ENCODE data around the gene FBXL7. TPM values are rescaled to one million over a fixed set of nuclear protein-coding genes. Genes with fewer than 3 reads are reported as not detected.

Gene FBXL7
- total and polyA plus RNA-seq, 2 donors (not counting 1 experiment from before 2014, with no cell fraction given): 6.4 to 12.9 TPM

DNA sequence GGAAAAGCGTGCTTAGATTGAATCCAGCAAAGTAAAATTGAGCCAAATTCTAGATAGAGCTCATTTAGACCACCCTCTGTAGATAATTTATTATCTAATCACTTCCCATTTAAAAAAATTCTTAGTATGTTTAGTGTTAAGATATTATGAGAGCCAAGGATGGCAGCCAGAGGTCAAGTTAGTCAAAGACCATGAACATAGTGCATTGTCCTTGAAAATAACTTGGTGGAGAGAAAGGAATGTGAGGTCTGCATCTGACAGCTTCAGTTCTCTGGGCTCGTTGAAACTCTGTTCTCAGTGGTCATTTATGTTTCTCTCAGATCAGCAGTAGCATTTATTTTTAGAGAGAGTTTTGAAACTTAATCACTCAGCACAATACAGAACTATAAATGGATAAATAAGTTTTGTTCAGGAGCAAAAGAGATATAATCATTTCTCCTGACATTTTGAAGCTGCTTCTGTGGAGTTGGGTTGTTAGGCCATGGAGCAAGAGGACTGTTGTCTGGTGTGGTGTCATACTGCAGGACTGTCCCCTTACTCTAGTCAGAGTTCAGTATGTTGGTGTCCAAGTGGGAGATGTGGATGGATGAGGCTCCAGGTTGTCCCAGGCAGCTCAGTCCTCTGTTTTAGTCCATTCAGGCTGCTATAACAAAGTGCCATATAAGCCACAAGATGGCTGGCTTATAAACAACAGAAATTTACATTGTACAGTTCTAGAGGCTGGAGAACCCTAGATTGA lies 337.7 kb downstream of the FBXL7 start:
- Histone ChIP-seq H3K27me3 (ENCODE audit: control insufficient read depth, insufficient read depth, low read length) (no peaks in the 10 kb centered on the region), H3K9me3 (ENCODE audit: control insufficient read depth, insufficient read depth, low read depth, low read length) (no peaks in the 10 kb centered on the region), H3K4me2 (ENCODE audit: extremely low read depth, insufficient read depth, low read length) (peak overlapping the region; percentile 8), H3K79me2 (ENCODE audit: control insufficient read depth, insufficient read depth, low read length) (no peaks in the 10 kb centered on the region), H3K9ac (ENCODE audit: insufficient read depth, low read length) (no peak overlapping the region), H4K20me1 (ENCODE audit: control insufficient read depth, extremely low read depth, insufficient read depth, low read length) (no peaks in the 10 kb centered on the region), H3K4me1 (ENCODE audit: control insufficient read depth, extremely low read depth, insufficient read depth, low read length) (peaks cover 12% of the 10 kb centered on the region), H3K4me3 (replicated peaks in 1 of 4; ENCODE audit: control extremely low read depth in 1 of 4, insufficient read depth in 1 of 4, low read depth in 3 of 4, low read length in 4 of 4) (no peak overlapping the region), H3K36me3 (ENCODE audit: control insufficient read depth, insufficient read depth, low read length) (no peaks in the 10 kb centered on the region), H2AFZ (ENCODE audit: low read length) (no peak overlapping the region), H3K27ac (ENCODE audit: insufficient read depth, low read length) (no peak overlapping the region)
- DNase-seq (ENCODE audit: low read depth in 2 of 2): peak in 1 of 2 donors; percentile 39
- no peak for TF ChIP-seq EZH2 (IDR thresholded peaks at IDR 0.05; ENCODE audit: low read length, missing control alignments)
- TF ChIP-seq, protein P1, sequence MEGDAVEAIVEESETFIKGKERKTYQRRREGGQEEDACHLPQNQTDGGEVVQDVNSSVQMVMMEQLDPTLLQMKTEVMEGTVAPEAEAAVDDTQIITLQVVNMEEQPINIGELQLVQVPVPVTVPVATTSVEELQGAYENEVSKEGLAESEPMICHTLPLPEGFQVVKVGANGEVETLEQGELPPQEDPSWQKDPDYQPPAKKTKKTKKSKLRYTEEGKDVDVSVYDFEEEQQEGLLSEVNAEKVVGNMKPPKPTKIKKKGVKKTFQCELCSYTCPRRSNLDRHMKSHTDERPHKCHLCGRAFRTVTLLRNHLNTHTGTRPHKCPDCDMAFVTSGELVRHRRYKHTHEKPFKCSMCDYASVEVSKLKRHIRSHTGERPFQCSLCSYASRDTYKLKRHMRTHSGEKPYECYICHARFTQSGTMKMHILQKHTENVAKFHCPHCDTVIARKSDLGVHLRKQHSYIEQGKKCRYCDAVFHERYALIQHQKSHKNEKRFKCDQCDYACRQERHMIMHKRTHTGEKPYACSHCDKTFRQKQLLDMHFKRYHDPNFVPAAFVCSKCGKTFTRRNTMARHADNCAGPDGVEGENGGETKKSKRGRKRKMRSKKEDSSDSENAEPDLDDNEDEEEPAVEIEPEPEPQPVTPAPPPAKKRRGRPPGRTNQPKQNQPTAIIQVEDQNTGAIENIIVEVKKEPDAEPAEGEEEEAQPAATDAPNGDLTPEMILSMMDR (conservative IDR thresholded peaks at IDR 0.05 in 1 of 2, IDR thresholded peaks at IDR 0.05 in 1 of 2; ENCODE audit: low read depth in 1 of 2, low read length in 2 of 2): no peak

DNA sequence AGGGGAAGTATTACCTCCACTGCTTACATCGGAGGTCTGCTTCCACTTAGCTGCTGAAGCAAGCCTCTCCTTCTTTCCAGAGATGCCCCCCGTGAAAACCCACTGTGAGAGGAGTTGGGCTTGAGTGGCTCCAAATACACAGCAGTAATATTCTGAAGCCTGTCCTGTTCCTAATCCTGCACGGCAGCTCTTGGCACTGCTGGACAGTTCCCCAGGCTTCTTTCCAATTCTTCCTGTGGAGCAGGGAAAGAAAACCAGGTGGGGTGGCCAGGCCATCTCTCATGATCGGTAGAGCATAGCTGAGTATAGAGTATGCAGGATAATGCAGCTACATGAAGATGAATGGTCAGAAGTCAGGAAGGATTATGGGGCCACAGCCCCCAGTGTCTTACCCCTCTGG lies 344.3 kb downstream of the FBXL7 start:
- H3K9ac ChIP-seq (ENCODE audit: insufficient read depth, low read length): no peak overlapping the region
- TF ChIP-seq, protein P1 (conservative IDR thresholded peaks at IDR 0.05 in 1 of 2, IDR thresholded peaks at IDR 0.05 in 1 of 2; ENCODE audit: low read depth in 1 of 2, low read length in 2 of 2): no peak
- TF ChIP-seq EZH2 (IDR thresholded peaks at IDR 0.05; ENCODE audit: low read length, missing control alignments): no peak
- H3K79me2 ChIP-seq (ENCODE audit: control insufficient read depth, insufficient read depth, low read length): no peaks in the 10 kb centered on the region
- no peak for DNase-seq (ENCODE audit: low read depth in 2 of 2)
- no peaks in the 10 kb centered on the region for H3K4me1 ChIP-seq (ENCODE audit: control insufficient read depth, extremely low read depth, insufficient read depth, low read length)
- no peak overlapping the region for H3K4me3 ChIP-seq (replicated peaks in 1 of 4; ENCODE audit: control extremely low read depth in 1 of 4, insufficient read depth in 1 of 4, low read depth in 3 of 4, low read length in 4 of 4)
- H3K9me3 ChIP-seq (ENCODE audit: control insufficient read depth, insufficient read depth, low read depth, low read length): no peaks in the 10 kb centered on the region
- H3K36me3 ChIP-seq (ENCODE audit: control insufficient read depth, insufficient read depth, low read length): no peaks in the 10 kb centered on the region
- H3K27ac ChIP-seq (ENCODE audit: insufficient read depth, low read length): no peak overlapping the region
- H2AFZ ChIP-seq (ENCODE audit: low read length): no peak overlapping the region
- H3K4me2 ChIP-seq (ENCODE audit: extremely low read depth, insufficient read depth, low read length): no peak overlapping the region
- no peaks in the 10 kb centered on the region for H4K20me1 ChIP-seq (ENCODE audit: control insufficient read depth, extremely low read depth, insufficient read depth, low read length)
- H3K27me3 ChIP-seq (ENCODE audit: control insufficient read depth, insufficient read depth, low read length): no peaks in the 10 kb centered on the region

DNA sequence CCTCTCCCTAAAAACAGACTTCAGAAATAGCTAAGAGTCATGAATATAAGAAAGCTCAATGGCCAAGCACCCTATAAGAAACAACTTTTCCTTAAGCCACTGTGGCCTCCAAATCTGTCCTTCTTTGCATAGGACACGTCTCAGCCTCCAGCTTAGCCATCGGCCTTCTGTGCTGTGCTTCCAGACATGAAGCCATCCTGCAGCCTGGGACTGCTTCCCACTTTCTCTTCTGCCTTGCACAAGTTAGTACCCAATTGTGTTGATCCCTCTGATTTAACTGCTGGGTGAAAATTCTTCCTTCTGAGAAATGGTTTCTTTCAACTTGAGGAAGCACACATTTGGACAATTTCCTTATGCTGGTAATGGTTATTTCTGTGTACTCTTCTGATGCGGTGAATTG lies 344.9 kb downstream of the FBXL7 start:
- TF ChIP-seq EZH2 (IDR thresholded peaks at IDR 0.05; ENCODE audit: low read length, missing control alignments): no peak
- TF ChIP-seq, protein P1 (conservative IDR thresholded peaks at IDR 0.05 in 1 of 2, IDR thresholded peaks at IDR 0.05 in 1 of 2; ENCODE audit: low read depth in 1 of 2, low read length in 2 of 2): no peak
- no peaks in the 10 kb centered on the region for H3K9me3 ChIP-seq (ENCODE audit: control insufficient read depth, insufficient read depth, low read depth, low read length)
- no peak overlapping the region for H3K4me2 ChIP-seq (ENCODE audit: extremely low read depth, insufficient read depth, low read length)
- H3K4me1 ChIP-seq (ENCODE audit: control insufficient read depth, extremely low read depth, insufficient read depth, low read length): no peaks in the 10 kb centered on the region
- H3K9ac ChIP-seq (ENCODE audit: insufficient read depth, low read length): no peak overlapping the region
- H3K4me3 ChIP-seq (replicated peaks in 1 of 4; ENCODE audit: control extremely low read depth in 1 of 4, insufficient read depth in 1 of 4, low read depth in 3 of 4, low read length in 4 of 4): no peak overlapping the region
- H3K27ac ChIP-seq (ENCODE audit: insufficient read depth, low read length): no peak overlapping the region
- no peaks in the 10 kb centered on the region for H3K79me2 ChIP-seq (ENCODE audit: control insufficient read depth, insufficient read depth, low read length)
- no peak overlapping the region for H2AFZ ChIP-seq (ENCODE audit: low read length)
- no peaks in the 10 kb centered on the region for H4K20me1 ChIP-seq (ENCODE audit: control insufficient read depth, extremely low read depth, insufficient read depth, low read length)
- H3K36me3 ChIP-seq (ENCODE audit: control insufficient read depth, insufficient read depth, low read length): no peaks in the 10 kb centered on the region
- H3K27me3 ChIP-seq (ENCODE audit: control insufficient read depth, insufficient read depth, low read length): no peaks in the 10 kb centered on the region
- DNase-seq (ENCODE audit: low read depth in 2 of 2): no peak

All from fibroblast of lung (primary cell).